GM19395 (cell line): ENCODE measurements around the gene KIF3A.

Source experiments
- ATAC-seq: cut with Tn5 transposase; IDR thresholded peaks from one replicate; pipeline ENCODE4 v1.9.1; 2021; ENCODE audit warnings: mild to moderate bottlenecking, moderate library complexity; ENCODE audit not compliant: unreplicated experiment

The KIF3A gene

GRCh38 chr5:132736853-132737833 is at the start of gene KIF3A:
TSS of gene KIF3A (minus strand) at chr5:132737546. CDS start at chr5:132737419, 127 bp downstream.
- peak; percentile 93 for ATAC-seq

GRCh38 chr5:132787076-132787475 is 49.7 kb upstream of the KIF3A start:
- ATAC-seq, result no peak

GRCh38 chr5:132785864-132786263 is 48.5 kb upstream of the KIF3A start:
- no peak for ATAC-seq

- ATAC-seq, result no peak
Measured at GRCh38 chr5:132785365-132785764, 48.0 kb upstream of the KIF3A start.

- no peak for ATAC-seq
Measured at GRCh38 chr5:132782101-132782500, 44.8 kb upstream of the KIF3A start.

GRCh38 chr5:132781029-132781428 is 43.7 kb upstream of the KIF3A start:
- ATAC-seq, result no peak

GRCh38 chr5:132780577-132780976 is 43.2 kb upstream of the KIF3A start:
- ATAC-seq, result no peak

GRCh38 chr5:132779961-132780360 is 42.6 kb upstream of the KIF3A start:
- ATAC-seq, result no peak

- ATAC-seq, result no peak
Measured at GRCh38 chr5:132778856-132779255, 41.5 kb upstream of the KIF3A start.

- ATAC-seq, result no peak
Measured at GRCh38 chr5:132778129-132778528, 40.8 kb upstream of the KIF3A start.

- ATAC-seq, result peak; percentile 57
Measured at GRCh38 chr5:132777209-132778069, 40.1 kb upstream of the KIF3A start, which contains the start of gene SEPTIN8. TSS of gene SEPTIN8 (minus strand) at chr5:132777239. CDS start at chr5:132777137, 102 bp downstream.

- ATAC-seq, result peak; percentile 34
Measured at GRCh38 chr5:132776938-132777208, 39.5 kb upstream of the KIF3A start.

GRCh38 chr5:132776131-132776937 is 39.0 kb upstream of the KIF3A start:
- ATAC-seq, result peak; percentile 30

- no peak for ATAC-seq
Measured at GRCh38 chr5:132775476-132775961, 38.2 kb upstream of the KIF3A start.

- ATAC-seq, result no peak
Measured at GRCh38 chr5:132774896-132775295, 37.5 kb upstream of the KIF3A start.

- no peak for ATAC-seq
Measured at GRCh38 chr5:132774406-132774805, 37.1 kb upstream of the KIF3A start.

- no peak for ATAC-seq
Measured at GRCh38 chr5:132773601-132774355, 36.4 kb upstream of the KIF3A start.

GRCh38 chr5:132773114-132773513 is 35.8 kb upstream of the KIF3A start:
- no peak for ATAC-seq

- no peak for ATAC-seq
Measured at GRCh38 chr5:132772291-132773070, 35.1 kb upstream of the KIF3A start.
